Psoas muscle (tissue), 8 donors: ENCODE data around the gene APLNR. TPM values are rescaled to one million over a fixed set of nuclear protein-coding genes. Genes with fewer than 3 reads are reported as not detected.

Experiments used
- ATAC-seq, 4 donors: fragments of 200-7000 bp; cut with Tn5 transposase; one replicate each; pipeline ENCODE4 v1.9.1; 2020; ENCODE audit warnings: moderate library complexity in 3 of 4, mild to moderate bottlenecking in 2 of 4
- DNase-seq, 2 donors: peaks; one replicate each; pipeline ENCODE4 v3.0.0-alpha.2; 2020
- H3K27ac ChIP-seq: fragments of 200-600 bp; one replicate; pipeline ENCODE4 v1.8.0; 2022
- H3K27me3 ChIP-seq, 3 donors: fragments of 200-600 bp in 1 of 3; one replicate each; pipeline versions ENCODE4 v1.6.1 to v1.8.0; 2013 to 2022; ENCODE audit warnings: low read length in 2 of 3, mild to moderate bottlenecking in 2 of 3, moderate library complexity in 1 of 3; ENCODE audit not compliant: insufficient read depth in 3 of 3
- H3K36me3 ChIP-seq, 2 donors: fragments of 200-600 bp in 1 of 2; one replicate each; pipeline versions ENCODE4 v1.6.1 to v1.8.0; 2013 to 2022; ENCODE audit warnings: low read depth in 1 of 2, mild to moderate bottlenecking in 1 of 2, moderate library complexity in 1 of 2; ENCODE audit not compliant: insufficient read depth in 1 of 2
- H3K4me1 ChIP-seq: fragments of 200-600 bp; one replicate; pipeline ENCODE4 v1.8.0; 2022
- H3K4me3 ChIP-seq: fragments of 200-600 bp; one replicate; pipeline ENCODE4 v1.8.0; 2022; ENCODE audit warnings: mild to moderate bottlenecking
- H3K9me3 ChIP-seq: fragments of 200-600 bp; one replicate; pipeline ENCODE4 v1.8.0; 2022
- WGBS, 3 donors: extraction: QIAGEN DNeasy Blood & Tissue Kit; methylation state at CpG; one replicate each; pipeline versions ENCODE4 v1.1.6 to v1.1.7; 2013; 5-methylcytosine and 5-hydroxymethylcytosine counted together
- intact Hi-C, 2 donors: fragments of 100-400 bp; cut with DNase I; formaldehyde crosslinking; loops; one replicate each; pipeline versions ENCODE4 v1.11.0 to v1.14.2; 2022
- polyA plus RNA-seq, 3 donors: library from polyadenylated mRNA; stranded (reverse); fragments of 200-250 nt; gene quantifications; one replicate each; pipeline ENCODE4 v1.2.3, GENCODE V29; 2013
- total RNA-seq, 4 donors: library from RNA; stranded (reverse); fragmentation: NEBNext Ultra II Directional in 2 of 4; extraction: Animal tissue kit (Norgen Biotek cat#: 25700) in 2 of 4; gene quantifications; one replicate each; pipeline versions ENCODE4 v1.2.1 to v1.2.4, GENCODE V29; 2021 to 2023
- TF ChIP-seq, protein P1 (sequence below): fragments of 200-600 bp; IDR thresholded peaks from one replicate; pipeline ENCODE4 v1.8.0; 2022; ENCODE audit warnings: antibody characterized with exemption
- donor health status: healthy with polysubstance abuse.
- donor health status: DM: no; HTN: no; CAD: no; lungs with moderate emphysema.
- donor health status: Bipolar disorder and iron deficiency.
- donor health status: healthy.
- donor health status: DM: yes; HTN: yes; CAD: no.
- donor health status: DM: no; HTN: no; CAD: no.
- donor health status: DM: no; HTN: no; CAD: no.
- donor health status: DM: yes; HTN: yes; CAD: no.

APLNR gene
- total and polyA plus RNA-seq, 7 donors = 0.75 to 17.0 (median 3.5) TPM

DNA sequence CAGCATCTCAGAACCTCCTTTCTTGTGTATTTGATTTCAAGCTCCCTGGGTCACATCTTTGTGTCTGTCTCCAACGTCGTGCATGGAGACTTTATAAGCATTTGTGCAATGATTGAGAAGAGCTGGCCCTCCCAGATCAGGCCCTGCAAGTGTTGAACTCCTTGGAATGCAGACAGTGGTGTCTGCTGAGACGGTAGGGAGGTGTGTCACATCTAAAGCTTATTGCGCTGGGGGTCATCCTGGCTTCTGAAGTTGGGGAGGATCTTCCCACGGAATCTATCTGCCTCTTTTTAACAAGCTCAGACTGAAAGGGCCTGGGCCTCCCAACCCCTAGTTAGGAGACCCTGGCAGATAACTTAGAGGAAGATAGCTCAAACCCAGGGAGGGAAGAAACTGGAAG lies 6.7 kb downstream of the APLNR start:
- TF ChIP-seq, protein P1, sequence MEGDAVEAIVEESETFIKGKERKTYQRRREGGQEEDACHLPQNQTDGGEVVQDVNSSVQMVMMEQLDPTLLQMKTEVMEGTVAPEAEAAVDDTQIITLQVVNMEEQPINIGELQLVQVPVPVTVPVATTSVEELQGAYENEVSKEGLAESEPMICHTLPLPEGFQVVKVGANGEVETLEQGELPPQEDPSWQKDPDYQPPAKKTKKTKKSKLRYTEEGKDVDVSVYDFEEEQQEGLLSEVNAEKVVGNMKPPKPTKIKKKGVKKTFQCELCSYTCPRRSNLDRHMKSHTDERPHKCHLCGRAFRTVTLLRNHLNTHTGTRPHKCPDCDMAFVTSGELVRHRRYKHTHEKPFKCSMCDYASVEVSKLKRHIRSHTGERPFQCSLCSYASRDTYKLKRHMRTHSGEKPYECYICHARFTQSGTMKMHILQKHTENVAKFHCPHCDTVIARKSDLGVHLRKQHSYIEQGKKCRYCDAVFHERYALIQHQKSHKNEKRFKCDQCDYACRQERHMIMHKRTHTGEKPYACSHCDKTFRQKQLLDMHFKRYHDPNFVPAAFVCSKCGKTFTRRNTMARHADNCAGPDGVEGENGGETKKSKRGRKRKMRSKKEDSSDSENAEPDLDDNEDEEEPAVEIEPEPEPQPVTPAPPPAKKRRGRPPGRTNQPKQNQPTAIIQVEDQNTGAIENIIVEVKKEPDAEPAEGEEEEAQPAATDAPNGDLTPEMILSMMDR = no peak
- DNase-seq (no peak), ATAC-seq (no peak)
- no peaks in the 10 kb centered on the region for H3K36me3 ChIP-seq
- intact Hi-C loops = no loop called here
- 42 to 53% (median 47%) methylated on average over 5 of the region's 5 CpGs for WGBS, 3 donors
- no peaks in the 10 kb centered on the region for H3K9me3 ChIP-seq
- no peaks in the 10 kb centered on the region for H3K4me1 ChIP-seq
- no peak overlapping the region for H3K27ac ChIP-seq
- peaks cover 0 to 32% (median 0%) of the 10 kb centered on the region in 3 donors for H3K27me3 ChIP-seq
- H3K4me3 ChIP-seq = no peak overlapping the region

DNA sequence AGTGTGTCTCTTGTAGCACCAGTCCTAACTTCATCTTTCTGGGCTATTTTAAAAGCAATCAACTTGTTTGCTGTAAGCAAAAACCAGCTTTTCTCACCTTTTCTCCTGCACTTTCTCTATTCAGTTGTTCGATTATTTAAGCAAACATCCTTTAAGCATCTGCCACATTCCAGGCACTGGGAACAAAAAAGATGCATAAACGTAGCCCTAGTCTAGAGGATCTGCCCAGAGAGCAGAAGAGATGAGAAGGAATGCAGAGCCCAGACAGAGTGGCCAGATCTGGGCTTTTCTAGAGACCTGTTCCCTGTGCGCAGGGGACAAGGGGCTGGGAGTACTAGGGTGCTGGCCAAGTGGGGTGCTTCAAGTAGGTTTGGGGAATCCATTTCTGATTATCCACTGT lies 8.4 kb downstream of the APLNR start:
- no peaks in the 10 kb centered on the region for H3K36me3 ChIP-seq
- H3K4me1 ChIP-seq = no peaks in the 10 kb centered on the region
- no peak overlapping the region for H3K27ac ChIP-seq
- DNase-seq (no peak), ATAC-seq (no peak)
- intact Hi-C loops = no loop called here
- peaks cover 0 to 34% (median 0%) of the 10 kb centered on the region in 3 donors for H3K27me3 ChIP-seq
- TF ChIP-seq, protein P1 = no peak
- no peaks in the 10 kb centered on the region for H3K9me3 ChIP-seq
- H3K4me3 ChIP-seq = no peak overlapping the region
- 83 to 90% (median 87%) methylated on average over 3 of the region's 3 CpGs for WGBS, 3 donors

DNA sequence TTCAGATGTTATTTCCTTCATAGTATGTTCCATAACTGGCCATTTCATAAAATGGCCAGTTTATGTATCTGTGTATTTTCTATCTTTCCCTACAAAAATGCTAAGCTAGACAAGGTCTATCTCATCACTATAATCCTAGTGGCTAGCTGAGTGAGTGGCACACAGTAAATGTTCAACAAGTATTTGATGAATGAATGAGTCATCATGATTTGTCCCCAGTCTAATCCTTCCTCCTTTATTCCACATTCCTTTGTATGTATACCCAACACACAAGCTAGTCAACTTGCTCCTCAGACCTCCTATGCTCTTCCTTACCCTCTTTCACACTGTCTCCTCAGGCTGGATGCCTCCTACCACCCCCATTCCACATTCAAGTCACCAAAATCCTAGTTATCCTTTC lies 12.5 kb downstream of the APLNR start:
- H3K36me3 ChIP-seq = no peaks in the 10 kb centered on the region
- ATAC-seq (no peak), DNase-seq (no peak)
- H3K27me3 ChIP-seq = peaks cover 0 to 10% (median 0%) of the 10 kb centered on the region in 3 donors
- intact Hi-C loops = no loop called here
- H3K9me3 ChIP-seq = no peaks in the 10 kb centered on the region
- no peaks in the 10 kb centered on the region for H3K4me1 ChIP-seq
- H3K27ac ChIP-seq = no peak overlapping the region
- H3K4me3 ChIP-seq = no peak overlapping the region
- TF ChIP-seq, protein P1 = no peak

DNA sequence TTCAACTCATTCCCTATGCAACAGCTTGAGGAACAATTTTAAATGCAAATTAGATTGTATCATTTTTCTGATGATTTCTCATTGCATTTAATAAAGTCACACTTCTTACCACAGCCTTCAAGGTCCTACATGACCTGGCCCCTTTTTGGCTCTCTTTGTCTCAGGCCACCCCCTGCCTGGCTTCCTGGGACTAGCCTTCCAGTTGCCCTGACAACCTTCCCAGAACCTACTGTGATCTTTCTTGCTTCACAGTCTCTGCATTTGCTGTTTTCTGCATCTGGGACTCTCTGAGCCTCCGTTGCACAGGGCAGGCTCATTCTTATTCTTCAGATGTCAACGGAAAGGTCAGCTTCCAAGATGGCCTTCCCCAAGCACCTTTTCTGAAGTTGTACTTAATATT lies 12.9 kb downstream of the APLNR start:
- H3K4me1 ChIP-seq = no peaks in the 10 kb centered on the region
- H3K9me3 ChIP-seq = no peaks in the 10 kb centered on the region
- TF ChIP-seq, protein P1 = no peak
- intact Hi-C loops = no loop called here
- no peak for DNase-seq
- ATAC-seq = no peak
- WGBS, 3 donors = 86 to 91% (median 87%) methylated on average over 2 of the region's 2 CpGs
- no peak overlapping the region for H3K27ac ChIP-seq
- H3K27me3 ChIP-seq = peaks cover 0 to 10% (median 0%) of the 10 kb centered on the region in 3 donors
- H3K4me3 ChIP-seq = no peak overlapping the region
- H3K36me3 ChIP-seq = no peaks in the 10 kb centered on the region

DNA sequence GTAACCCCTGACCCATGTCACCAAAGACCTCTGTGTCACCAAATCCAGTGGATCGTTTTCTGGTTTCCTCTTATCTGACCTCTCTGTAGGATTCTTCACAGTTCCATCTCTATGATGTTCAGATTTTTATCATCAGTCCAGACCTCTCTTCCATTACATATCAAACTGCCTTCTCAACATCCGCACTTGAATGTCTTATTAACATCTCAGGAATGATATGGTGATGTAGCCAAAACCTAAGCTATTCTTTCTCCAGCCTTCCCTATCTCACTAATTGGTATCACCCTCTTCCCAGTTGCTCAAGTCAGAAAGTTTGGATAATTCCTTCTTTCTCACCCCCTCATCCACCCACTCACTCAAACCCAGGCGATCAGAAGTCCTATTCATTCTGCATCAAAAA lies 13.4 kb downstream of the APLNR start:
- Histone ChIP-seq H3K27me3 (peaks cover 0 to 10% (median 0%) of the 10 kb centered on the region in 3 donors), H3K36me3 (no peaks in the 10 kb centered on the region), H3K27ac (no peak overlapping the region), H3K4me1 (no peaks in the 10 kb centered on the region), H3K4me3 (no peak overlapping the region), H3K9me3 (no peaks in the 10 kb centered on the region)
- TF ChIP-seq, protein P1 = no peak
- WGBS, 3 donors = 86 to 91% (median 89%) methylated on average over 3 of the region's 3 CpGs
- intact Hi-C loops = no loop called here
- DNase-seq (no peak), ATAC-seq (no peak)
